Measurements from ENCODE around the gene MGARP. TPM values are rescaled to one million over a fixed set of nuclear protein-coding genes. Genes with fewer than 3 reads are reported as not detected.

Gene MGARP
- total RNA-seq, 1 donor from 2014 or later = 2.5 TPM

DNA sequence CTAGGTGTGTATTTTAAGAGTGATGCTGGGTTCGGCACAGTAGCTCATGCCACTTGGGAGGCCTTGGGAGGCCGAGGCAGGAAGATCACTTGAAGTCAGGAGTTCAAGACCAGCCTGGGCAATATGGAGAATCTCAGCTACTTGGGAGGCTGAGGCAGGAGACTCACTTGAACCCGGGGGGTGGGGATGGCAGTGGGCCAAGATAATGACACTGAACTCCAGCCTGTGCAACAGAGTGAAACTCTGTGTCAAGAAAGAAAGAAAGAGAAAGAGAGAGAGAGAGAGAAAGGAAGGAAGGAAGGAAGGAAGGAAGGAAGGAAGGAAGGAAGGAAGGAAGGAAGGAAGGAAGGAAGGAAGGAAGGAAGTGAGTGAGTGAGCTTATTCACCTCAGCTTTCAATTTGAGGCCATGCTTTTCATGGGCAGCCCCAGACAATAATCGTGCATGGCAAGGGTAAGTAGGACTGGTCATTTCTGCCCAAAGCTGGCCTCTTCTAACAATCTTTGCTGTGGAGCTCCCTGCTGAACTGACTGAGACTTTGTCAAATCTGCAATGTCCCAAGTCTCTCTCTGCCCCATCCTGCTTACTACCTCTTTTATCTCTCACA is 60.5 kb downstream of the MGARP start:
- Histone ChIP-seq H4K20me1 (ENCODE audit: low read depth) (no peaks in the 10 kb centered on the region), H3K9me3 (ENCODE audit: low read depth) (no peaks in the 10 kb centered on the region), H3K27me3 (no peaks in the 10 kb centered on the region), H3K27ac (no peak overlapping the region), H3K4me1 (no peaks in the 10 kb centered on the region), H2AFZ (replicated peaks) (no peak overlapping the region), H3K79me2 (ENCODE audit: low read depth) (no peaks in the 10 kb centered on the region), H3K4me3 (no peak overlapping the region), H3K36me3 (no peaks in the 10 kb centered on the region), H3K4me2 (no peak overlapping the region), H3K9ac (no peak overlapping the region), H3F3A (ENCODE audit: low read depth) (no peaks in the 10 kb centered on the region)
- DNase-seq (ENCODE audit: low spot score) = no peak
- H3K36me3 Mint-ChIP-seq = no peaks in the 10 kb centered on the region
- H3K27ac Mint-ChIP-seq = no peak overlapping the region
- peaks cover 9% of the 10 kb centered on the region for H3K4me1 Mint-ChIP-seq
- no peaks in the 10 kb centered on the region for H3K27me3 Mint-ChIP-seq (ENCODE audit: insufficient read depth, low read depth)
- no peak for TF ChIP-seq EZH2 (IDR thresholded peaks at IDR 0.05)
- no peak for TF ChIP-seq EZH2phosphoT487 (IDR thresholded peaks at IDR 0.05)
- TF ChIP-seq, protein P1, sequence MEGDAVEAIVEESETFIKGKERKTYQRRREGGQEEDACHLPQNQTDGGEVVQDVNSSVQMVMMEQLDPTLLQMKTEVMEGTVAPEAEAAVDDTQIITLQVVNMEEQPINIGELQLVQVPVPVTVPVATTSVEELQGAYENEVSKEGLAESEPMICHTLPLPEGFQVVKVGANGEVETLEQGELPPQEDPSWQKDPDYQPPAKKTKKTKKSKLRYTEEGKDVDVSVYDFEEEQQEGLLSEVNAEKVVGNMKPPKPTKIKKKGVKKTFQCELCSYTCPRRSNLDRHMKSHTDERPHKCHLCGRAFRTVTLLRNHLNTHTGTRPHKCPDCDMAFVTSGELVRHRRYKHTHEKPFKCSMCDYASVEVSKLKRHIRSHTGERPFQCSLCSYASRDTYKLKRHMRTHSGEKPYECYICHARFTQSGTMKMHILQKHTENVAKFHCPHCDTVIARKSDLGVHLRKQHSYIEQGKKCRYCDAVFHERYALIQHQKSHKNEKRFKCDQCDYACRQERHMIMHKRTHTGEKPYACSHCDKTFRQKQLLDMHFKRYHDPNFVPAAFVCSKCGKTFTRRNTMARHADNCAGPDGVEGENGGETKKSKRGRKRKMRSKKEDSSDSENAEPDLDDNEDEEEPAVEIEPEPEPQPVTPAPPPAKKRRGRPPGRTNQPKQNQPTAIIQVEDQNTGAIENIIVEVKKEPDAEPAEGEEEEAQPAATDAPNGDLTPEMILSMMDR (IDR thresholded peaks at IDR 0.05) = no peak
- no peak overlapping the region for H3K4me3 Mint-ChIP-seq
- peaks cover 3% of the 10 kb centered on the region for H3K9me3 Mint-ChIP-seq

Small RNAs within 50 kb of the gene (small RNA-seq; reads per million reads assigned to genes)
- not detected for gene RNU6-1074P
- gene RNU6-1214P = not detected
- not detected for gene RNU6-506P

Other genes with a start within 250 kb of the MGARP start
- 30.5 and 44.3 TPM in 2 replicates for gene ELF2, start 103.0 kb downstream of the MGARP start, total RNA-seq (ENCODE audit: low replicate concordance)
- 47.2 and 69.0 TPM in 2 replicates for gene NAA15, start 21.3 kb upstream of the MGARP start, total RNA-seq (ENCODE audit: low replicate concordance)
- gene NDUFC1, start 22.3 kb upstream of the MGARP start, total RNA-seq (ENCODE audit: low replicate concordance) = 27.0 and 40.6 TPM in 2 replicates
- 10.3 and 14.4 TPM in 2 replicates for gene RAB33B, start 173.9 kb upstream of the MGARP start, total RNA-seq (ENCODE audit: low replicate concordance)

Data from neural progenitor cell (in vitro differentiated cells).